GM19395 (cell line): Measurements from ENCODE around the gene COP1.

Experiments
- ATAC-seq: cut with Tn5 transposase; IDR thresholded peaks from one replicate; pipeline ENCODE4 v1.9.1; 2021; ENCODE audit warnings: mild to moderate bottlenecking, moderate library complexity; ENCODE audit not compliant: unreplicated experiment

COP1 gene

DNA sequence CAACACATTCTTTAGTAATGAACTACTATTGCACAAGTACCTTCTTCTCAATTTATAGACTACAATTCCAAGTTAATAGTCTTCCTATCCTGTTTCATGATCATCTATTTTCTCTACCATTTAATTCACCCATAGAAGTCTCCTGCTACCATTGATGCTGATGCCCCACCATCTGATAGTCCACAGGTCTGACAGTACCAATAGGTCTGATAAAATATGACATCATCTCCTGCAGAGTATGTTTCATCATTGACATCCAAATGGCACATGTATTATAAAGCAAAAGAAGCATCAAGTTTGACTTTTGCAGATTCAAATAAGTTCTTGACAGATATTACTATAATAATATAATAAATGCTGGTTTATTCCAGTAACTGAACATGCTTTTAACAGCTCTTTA lies 5.5 kb downstream of the COP1 start:
- no peak for ATAC-seq

DNA sequence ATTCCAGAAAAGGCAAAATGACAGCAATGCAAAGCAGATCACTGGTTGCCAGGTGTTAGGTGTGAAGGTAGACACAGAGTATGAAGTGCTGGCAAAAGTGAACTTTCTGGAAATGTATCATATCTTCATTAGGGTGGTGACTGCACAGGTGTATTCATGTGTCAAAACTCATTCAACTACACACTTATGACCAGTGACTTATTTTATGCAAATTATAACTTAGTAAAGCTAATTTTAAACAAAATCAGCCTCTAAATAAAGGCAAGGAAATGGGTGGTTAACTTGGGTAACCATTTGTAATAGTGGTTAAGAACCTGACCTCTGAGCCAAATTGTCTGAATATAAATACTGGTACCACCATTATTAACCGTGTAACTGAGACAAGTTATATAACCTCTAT lies 7.4 kb downstream of the COP1 start:
- ATAC-seq = no peak

DNA sequence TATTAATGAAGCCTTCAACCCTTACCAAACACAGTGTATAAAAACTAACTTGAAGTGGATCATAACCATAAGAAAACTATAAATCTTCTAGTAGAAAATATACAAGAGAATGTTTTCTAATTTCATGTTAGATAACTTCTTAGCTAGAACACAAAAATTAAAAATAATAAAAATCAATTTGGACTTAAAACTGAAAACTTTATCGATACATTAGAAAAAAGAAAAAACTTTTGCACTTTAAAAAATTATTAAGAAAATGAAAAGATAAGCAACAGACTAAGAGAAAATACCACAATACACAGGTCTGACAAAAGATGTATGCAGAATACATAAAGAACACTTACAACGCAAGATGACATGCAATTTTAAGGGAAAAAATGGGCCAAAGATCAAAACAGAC lies 8.7 kb downstream of the COP1 start:
- ATAC-seq = no peak

DNA sequence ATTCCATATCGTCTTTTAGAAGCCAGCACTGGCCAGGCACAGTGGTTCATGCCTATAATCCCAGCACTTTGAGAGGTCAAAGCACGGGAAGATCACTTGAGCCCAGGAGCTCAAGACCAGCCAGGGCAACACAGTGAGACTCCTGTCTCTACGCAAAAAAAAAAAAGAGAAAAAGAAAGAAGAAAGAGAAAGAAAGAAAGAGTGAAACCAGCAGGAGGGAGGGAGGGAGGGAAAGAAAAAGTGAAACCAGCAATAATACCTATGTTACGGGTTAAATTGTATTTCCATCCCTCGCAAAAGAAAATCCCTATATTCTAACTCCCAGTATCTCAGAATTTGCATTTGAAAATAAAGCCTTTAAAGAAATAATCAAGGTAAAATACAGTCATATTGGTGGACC lies 10.4 kb downstream of the COP1 start:
- ATAC-seq = no peak

DNA sequence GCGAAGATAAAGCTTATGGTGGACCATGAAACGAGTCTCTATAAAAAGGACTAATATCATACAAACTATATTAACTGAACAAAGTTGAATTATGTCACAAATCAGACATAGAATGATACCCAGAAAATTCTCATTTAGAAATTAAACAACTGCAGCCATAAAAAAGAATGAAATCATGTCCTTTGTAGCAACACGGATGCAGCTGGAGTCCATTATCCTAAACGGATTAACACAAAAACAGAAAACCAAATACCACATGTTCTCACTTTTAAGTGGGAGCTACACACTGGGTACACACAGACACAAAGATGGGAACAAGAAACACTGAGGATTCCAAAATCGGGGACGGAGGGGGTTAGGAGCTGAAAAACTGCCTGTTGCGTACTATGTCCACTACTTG lies 11.5 kb downstream of the COP1 start:
- ATAC-seq = no peak

DNA sequence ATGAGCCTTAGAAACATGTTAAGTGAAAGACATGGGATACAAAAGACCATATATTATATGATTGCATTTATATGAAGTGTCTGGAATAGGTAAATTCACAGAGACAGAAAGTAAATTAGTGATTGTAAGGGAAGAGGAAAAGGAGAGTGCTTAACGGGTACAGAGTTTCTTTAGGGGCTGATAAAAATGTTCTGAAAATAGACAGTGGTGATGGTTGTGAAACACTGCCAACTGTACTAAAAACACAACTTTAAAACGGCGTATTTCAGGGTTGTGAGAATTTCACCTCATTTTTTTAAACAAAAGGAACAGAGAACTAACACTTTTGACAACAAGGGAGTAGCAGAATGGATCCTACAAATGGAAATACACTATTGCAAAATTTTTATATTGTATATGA lies 13.4 kb downstream of the COP1 start:
- no peak for ATAC-seq

DNA sequence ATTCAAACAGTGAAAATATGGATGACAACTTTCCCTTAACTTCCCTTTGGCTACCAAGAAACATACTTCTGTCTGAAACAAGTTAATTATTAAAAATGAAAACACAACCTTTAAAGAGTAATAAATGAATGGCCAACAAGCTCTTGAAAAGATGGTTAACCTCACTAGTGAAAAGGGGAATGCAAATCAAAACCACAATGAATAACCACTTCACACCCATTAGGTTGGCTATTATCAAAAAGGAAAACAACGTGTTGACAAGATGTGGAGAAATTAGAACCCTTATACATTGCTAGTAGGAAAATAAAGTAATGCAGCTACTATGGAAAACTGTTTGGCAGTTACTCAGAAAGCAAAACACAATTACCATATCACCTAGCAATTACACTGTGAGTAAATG lies 14.1 kb downstream of the COP1 start:
- ATAC-seq = peak; percentile 92

DNA sequence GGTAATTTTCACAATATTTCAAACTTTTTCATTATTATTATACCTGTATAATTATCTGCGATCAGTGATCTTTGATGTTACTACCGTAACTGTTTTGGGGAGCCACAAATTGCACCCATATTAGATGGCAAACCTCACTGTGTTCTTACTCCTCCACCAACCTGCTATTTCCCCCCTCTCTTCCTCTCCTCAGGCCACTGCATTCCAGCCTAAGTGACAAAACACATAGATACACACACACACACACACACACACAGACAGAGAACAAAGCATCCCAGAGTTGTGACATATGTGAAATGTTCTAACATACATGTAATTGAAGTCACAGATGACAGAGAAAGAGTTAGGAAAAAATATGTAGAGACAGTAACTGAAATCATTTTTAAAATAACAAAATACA lies 18.5 kb downstream of the COP1 start:
- no peak for ATAC-seq

DNA sequence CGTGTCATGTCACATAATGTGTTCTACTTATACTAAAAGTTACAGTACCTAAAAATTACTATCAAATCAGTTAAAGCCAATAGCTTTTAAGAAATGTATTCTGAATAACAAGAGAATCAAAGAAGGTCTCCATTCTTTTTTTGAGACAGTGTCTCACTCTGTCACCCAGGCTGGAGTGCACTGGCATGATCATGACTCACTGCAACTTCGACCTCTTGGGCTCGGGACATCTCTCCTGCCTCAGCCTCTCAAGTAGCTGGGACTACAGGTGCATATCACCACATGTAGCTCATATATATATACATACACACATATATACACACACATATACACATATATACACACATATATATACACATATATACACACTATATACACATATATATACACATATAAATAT lies 20.1 kb downstream of the COP1 start:
- no peak for ATAC-seq

DNA sequence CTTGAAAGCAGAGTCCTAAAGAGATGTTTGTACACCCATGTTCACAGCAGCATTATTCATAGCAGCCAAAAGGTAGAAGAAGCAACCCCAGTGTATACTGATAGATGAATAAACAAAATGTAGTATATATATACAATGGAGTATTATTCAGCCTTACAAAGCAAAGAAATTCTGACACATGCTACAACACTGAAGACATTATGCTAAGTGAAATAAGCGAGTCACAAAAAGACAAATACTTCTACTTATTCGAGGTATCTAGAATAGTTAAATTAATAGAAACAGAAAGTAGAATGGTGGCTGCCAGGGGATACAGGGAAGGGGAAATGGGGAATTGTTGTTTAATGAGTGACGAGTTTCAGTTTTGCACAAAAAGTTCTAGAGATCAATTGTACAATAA lies 23.5 kb downstream of the COP1 start:
- peak; percentile 81 for ATAC-seq

DNA sequence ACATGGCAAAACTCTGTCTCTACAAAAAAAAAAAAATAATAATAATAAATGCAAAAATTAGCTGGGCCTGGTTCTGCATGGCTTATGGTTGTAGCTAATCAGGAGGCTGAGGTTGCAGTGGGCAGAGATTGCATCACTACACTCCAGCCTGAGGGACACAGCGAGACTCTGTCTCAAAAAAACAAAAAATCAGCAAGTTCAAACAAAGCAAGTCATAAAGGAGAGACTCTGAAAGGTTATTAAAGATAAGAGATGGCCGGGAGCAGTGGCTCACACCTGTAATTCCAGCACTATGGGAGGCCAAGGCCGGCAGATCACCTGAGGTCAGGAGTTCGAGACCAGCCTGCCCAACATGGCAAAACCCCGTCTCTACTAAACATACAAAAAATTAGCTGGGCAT lies 28.8 kb downstream of the COP1 start:
- peak; percentile 13 for ATAC-seq

DNA sequence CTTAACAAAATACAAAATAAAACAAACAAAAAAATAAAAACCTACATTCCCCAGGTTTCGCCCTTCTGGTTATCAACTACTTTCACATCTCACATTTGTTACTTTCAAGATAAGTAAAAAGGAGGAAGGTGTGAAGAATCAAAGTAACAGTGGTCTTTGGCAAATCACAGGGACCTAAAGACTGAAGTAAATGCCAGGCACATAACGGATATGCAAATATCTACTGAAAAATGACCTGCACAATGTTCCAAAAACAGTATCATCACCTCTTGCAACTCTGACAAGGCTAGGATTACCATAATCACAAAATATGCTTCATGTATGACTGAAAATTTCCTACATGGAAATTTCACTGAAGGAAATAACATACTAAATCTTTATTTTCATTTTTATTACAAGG lies 29.3 kb downstream of the COP1 start:
- ATAC-seq = peak; percentile 94

DNA sequence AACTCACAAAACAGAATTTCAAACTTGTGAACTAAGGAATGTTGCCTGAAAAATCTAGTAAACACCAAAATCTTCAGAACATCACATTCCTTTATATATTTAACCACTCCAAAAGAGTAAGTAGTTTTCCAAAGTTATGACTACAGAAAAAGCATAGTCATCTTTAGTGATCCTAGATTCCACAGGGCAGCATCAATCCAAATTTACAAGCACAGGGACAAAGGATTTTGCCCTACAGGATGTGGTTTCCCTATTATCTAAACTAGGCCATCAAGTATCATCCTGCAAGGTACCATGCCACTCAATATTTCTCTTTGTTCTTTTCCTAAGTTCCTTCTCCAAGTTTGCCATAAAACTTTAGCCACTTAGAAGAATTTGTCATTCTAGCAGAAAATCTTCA lies 33.0 kb downstream of the COP1 start:
- no peak for ATAC-seq

DNA sequence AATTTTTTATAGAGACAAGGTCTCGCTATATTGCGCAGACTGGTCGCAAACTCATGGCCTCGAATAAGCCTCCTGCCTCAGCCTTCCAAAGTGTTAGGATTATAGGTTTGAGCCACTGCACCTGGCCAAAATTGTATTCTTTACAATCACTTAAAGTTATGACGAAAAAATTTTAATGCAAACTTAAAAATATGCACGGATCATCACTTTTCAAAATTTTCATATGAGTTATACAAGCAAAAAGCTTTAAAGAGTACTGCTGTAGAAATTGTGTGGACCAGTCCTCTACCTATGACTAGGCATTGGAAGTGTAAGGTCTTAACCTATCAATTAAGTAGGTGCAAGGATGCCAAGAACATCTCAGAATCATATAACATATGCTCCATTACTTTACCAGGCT lies 34.9 kb downstream of the COP1 start:
- no peak for ATAC-seq

DNA sequence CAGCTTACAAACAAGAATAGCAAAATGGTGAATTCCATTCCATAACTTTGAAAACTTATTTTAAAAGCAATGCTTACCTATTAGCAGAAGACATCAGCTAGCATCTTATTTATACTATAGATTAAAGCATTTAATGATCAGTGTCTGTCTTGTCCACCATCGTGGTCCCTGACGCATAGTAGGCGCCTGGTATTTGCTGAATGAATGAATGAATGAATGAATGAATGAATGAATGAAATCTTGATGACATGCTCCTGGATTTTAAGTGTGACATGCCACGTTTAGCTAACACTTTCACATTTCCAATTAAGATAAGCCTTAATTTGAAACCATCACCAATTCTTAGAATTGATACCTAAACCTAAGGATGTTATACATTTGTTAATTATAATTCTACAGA lies 39.9 kb downstream of the COP1 start:
- ATAC-seq = no peak

DNA sequence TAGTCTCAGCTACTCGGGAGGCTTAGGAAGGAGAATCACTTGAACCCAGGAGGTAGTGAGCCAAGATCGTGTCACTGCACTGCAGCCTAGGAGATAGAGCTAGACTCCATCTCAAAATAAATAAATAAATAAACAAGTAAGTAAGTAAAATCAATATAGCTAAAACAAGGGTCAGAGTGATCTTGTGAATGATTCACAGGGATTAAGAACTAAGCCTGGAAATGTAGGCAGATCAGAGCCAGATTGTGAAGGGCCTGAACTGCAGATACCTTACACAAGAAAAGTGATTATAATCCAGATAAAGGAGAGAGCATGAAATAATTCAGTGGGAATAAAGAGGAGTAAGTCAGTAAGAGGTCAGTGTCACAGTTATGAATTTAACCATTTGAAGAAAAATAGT lies 41.5 kb downstream of the COP1 start:
- ATAC-seq = no peak

DNA sequence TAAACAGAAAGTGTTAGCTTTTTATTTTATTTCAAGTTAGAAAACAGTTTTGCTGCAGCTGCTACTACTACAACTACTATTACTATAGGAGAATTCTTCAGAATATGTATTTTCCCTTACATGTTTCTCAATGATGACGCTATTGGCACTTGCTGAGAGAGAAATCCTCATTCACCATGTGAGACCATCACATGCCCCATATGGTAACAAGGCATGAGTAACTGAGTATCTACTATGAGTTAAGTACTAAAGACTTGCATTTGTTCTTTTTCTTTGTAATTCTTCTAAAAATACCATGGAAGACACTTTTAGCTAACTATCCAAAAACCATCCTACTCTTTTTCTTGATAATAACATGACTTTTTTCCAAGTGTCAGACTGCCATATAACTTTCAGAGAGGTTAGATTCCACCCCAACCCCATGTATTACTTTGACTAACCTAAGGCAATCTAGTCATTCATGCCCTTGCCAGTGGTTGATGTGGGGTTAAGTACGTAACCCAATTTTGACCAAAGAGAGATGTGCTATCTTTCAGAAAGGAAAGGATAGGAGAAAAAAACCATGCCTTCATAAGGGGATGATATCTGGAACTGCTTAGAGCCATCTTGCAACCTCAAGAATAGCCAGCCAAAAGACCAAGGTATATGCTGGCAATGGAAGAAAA lies 42.9 kb downstream of the COP1 start:
- ATAC-seq = no peak

DNA sequence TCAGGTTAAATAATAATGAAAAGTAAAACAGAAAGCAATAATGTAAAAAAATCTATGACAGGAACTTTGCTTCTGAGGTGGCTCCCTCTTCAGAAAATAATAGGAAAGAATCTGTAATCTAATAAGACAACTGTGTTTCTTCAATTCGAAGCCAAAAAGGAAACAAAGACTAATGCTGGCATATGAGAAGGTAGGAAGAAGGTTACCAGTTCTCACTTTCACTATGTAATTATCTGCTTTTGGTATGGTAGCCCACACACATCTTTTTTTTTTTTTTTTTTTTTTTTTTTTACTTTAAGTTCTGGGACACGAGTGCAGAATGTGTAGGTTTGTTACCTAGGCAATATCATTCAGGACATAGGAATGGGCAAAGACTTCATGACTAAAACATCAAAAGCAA lies 47.1 kb downstream of the COP1 start:
- no peak for ATAC-seq

DNA sequence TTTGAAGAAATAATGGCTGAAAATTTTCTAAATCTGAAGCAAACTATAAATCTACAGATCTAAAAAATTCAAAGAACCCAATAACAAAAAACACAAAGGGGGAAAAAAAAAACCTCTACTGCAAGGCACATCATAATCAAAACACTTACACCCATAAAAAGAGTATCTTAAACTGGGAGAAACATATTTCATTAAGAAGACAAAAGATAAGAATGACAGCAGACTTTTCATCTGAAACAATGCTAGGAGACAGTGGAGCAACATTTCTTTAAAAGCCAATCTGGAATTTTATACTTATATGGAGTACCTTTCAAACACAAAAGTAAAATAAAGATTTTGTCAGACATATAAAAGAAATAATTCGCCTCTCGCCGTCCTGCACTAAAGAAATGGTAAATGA lies 49.1 kb downstream of the COP1 start:
- no peak for ATAC-seq

DNA sequence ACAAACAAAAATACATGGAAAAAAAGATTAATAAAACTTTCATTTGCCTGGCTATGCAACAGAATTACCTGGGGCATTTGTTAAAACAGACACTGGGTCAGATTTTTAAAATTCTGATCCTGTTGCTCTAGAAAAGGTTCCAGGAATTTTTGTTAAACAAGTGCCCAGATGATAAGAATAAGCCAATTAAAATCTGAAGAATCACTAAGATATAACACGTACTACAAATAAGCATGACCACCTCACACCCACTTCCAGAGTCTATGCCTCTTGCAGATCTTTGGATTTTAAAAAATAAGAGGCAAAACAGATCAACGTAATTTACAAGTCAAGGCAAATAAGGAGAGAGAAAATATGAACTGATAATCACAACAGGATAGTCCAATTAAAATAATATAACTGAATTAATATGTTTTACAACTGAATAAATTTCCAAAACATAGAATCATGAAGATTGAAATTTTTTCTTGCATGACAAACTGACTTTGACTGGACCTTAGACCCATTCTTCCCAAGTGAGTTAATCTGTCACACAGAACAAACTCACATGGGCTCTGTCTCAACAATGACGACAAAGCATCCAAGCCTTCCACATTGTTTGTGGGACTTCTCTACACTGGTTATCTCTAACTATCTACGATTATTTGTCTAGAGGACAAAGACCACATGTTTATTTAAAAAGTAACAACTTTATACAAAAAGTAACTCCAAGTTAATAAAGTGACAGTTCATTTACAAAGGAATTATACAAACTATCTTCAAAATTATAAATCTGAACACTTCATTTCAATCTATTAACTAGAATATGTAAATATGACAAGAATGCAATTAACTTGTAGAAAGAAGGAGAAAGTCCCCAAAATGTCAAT lies 56.9 kb downstream of the COP1 start:
- ATAC-seq = no peak

DNA sequence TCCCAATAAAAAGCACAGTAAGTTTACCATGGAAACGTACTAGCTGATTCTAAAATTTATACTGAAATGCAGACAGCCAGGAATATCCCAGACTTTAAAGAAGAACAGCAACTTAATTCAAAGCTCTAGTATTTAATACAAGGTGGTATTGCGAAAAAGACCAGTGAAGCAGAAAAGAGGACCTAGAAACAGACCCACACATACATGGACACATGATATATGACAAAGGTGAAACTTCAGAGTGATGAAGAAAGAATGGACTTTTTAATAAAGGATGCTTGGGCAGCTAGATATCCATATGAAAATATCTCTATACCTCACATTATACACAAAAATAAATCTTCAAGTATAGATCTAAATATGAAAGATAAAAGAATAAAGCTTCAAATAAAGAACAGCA lies 62.6 kb downstream of the COP1 start:
- ATAC-seq = no peak

DNA sequence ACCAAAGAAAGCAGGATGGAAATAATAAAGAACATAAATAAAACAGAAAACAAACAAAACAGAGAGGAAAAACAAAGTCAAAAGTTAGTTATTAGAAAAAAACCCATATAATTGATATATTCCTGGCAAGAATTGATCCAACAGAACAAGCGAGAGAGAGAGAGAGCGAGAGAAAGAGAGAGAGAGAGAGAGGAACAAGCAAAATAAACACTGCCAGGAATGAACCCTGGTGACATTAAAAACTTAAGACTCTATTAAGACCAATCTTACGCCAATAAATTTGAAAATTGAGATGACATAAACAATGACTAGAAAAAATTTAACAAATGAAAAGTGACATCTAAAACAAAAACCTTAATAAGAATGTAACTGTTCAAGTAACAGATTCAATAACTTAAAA lies 64.1 kb downstream of the COP1 start:
- no peak for ATAC-seq

DNA sequence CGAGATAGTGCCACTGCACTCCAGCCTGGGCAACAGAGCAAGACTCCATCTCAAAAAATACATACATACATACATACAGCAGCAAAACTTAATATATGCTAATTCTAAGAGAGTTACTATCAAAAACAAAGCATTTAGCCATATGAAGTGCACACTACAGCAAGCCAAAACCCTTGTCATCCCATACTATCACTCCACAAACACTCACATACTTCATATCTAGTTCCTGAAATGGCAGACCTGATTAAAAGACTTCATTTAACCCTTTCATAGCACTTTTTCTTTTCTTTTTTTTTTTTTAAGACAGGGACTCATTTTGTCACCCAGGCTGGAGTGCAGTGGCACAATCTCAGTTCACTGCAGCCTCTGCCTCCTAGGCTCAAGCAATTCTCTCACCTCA lies 65.6 kb downstream of the COP1 start:
- no peak for ATAC-seq
